GM21390 (cell line): ENCODE measurements around the gene ATP6V1G3.
A peak's percentile ranks its signal among the peaks of the same experiment; 100 is the strongest.
"Not testable (repeated sequence)": the region's sequence is repeated elsewhere in the genome, so short reads cannot be mapped to it uniquely, and the experiment has no call there.

Source experiments
- ATAC-seq: cut with Tn5 transposase; IDR thresholded peaks from one replicate; pipeline ENCODE4 v1.9.1; 2021; ENCODE audit not compliant: unreplicated experiment

ATP6V1G3 gene

DNA sequence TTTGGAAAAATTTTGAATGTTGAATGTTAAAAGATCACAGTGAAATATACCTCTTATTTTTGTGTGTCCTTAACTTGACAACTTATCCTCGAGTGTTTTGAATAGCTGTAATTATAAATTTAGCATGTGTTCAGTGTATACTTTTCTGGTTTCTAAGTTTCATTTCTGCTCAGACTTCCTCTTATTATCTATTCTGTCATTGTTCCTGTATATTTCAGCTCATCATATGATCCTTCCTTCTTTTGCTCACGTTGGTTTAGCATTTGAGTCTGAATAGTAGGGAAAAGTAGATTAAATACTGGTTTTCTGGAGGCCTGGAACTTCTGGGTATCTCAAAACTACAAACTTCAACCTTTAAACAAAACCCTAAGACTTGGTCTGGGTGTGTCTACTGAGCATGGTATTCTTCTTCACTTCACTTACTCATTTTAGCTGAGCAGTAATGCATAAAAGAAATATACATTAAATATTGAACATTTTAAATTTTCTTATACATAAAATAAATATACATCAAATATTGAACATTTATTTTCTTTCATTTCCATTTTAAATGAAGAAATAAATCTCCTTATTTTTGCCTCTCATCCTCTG, 3.3 kb upstream of the ATP6V1G3 start:
- peak; percentile 86 for ATAC-seq

DNA sequence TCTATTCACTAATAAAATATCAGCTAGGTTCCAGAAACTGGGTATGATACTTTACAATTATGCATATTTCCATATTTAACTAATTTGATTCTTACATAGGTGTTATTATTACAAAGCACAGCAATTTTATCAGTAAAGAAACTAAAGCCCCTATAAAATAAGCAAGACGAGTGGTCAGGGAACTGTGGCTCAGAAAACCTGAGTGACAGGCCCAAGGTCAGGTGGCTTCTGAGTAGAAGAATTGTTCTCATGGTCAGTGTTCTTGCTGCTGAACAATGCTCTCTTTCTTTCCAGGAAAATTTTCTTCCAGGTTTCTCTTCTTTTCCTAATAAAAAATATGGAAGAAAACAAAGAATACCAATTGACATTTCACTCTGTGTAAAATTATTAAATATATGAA, 2.2 kb upstream of the ATP6V1G3 start:
- no peak for ATAC-seq

DNA sequence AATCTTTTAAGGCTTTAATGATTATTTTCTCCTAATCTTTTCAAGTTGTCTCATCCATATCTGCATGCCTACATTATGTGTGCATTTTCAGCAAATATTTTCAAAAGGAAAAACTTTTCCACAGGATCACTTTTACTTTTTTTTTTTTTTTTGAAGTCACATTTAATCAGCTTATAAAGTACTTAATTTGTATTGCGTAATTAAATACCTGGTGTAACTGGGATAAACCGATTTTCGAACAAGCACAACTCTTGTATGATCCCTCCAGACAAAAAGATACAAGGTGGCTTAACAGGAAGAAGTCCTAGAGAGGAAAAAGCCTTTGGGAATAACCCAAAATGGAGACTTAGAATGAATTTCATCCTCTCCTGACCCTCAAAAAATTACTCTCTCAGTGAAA, 1.3 kb upstream of the ATP6V1G3 start:
- no peak for ATAC-seq

DNA sequence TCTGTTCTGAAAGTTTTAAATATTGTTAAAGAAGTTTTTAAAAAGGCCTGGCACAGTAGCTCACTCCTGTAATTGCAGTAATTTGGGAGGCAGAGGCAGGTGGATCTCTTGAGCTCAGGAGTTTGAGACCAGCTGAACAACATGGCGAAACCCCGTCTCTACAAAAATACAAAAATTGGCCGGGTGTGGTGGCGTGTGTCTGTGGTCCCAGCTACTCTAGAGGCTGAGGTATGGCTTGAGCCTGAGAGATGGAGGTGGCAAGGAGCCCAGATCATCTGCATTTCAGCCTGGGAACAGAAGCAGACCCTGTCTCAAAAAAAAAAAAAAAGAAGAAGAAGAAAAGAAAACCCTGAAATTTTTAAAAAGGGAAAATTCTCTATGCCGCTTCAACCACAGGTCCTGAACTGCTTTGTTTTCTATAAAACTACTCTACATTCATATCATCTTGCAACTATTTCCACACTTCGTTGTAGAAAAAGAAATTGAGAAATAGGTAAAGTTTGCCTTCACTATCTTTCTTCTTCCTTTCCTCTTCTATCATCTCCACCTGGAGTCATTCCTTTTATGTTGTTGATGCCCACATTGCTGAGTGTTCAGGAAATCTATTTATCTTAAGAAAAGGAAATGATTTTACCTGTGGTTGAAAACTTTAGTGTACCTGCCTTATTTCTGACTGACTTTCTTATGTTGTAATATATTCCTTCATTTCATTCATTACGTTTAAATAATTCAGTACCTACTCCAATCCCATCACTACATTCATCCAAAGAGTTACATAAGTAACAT, 1.7 kb downstream of the ATP6V1G3 start:
- ATAC-seq: no peak

- no peak for ATAC-seq
These were observed 4.8 kb downstream of the ATP6V1G3 start for GRCh38 chr1:198535631-198536030.

GRCh38 chr1:198534548-198535418, 5.7 kb downstream of the ATP6V1G3 start:
- no peak for ATAC-seq

DNA sequence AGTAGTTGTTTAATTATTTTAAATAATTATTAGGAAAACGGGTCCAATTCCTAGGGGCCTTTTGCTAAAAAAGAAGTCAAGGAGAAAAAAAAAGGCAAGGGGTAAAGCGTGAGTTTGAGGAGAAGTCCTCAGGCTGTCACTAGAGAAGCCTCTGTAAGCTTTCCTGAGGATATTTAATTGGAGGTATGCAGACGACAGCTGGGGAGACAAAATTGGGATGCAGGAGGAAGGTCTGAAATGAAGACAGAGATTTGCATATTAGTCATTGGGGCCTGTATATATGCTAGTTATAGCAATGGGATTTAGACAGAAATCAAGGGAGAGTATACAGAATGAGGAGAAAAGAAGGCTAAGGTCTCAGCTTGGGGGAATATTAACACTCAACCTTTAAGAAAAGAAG, 8.6 kb downstream of the ATP6V1G3 start:
- ATAC-seq: no peak

- no peak for ATAC-seq
These were observed 9.5 kb downstream of the ATP6V1G3 start for GRCh38 chr1:198530953-198531352.

- ATAC-seq: no peak
These were observed 11.1 kb downstream of the ATP6V1G3 start for GRCh38 chr1:198529414-198529813.

DNA sequence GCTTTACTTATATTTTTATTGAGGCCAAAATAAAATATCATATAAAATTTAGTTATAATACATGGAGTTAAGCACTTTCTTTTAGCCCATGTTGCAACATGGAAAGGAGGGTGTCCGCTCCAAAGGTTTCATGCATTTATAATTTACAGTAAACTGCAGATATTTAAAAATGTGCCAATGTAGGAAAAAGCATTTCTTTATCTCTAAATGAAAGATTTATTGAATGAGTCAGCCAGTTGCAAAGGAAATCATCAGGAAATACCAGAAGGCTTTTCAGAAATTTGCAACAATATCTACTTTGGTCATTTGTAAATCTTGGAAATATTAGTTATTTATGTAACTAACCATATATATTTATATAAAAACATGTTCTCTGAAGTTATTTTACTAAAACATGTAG, 12.1 kb downstream of the ATP6V1G3 start:
- no peak for ATAC-seq

GRCh38 chr1:198524556-198524955, 15.9 kb downstream of the ATP6V1G3 start:
- ATAC-seq: no peak

GRCh38 chr1:198524127-198524526, 16.4 kb downstream of the ATP6V1G3 start:
- not testable (repeated sequence) for ATAC-seq

- no peak for ATAC-seq
These were observed 17.1 kb downstream of the ATP6V1G3 start for GRCh38 chr1:198523182-198523950.

GRCh38 chr1:198520524-198521254, 19.8 kb downstream of the ATP6V1G3 start:
- peak; percentile 92 for ATAC-seq

GRCh38 chr1:198519639-198520501, 20.6 kb downstream of the ATP6V1G3 start:
- peak; percentile 1 for ATAC-seq

- no peak for ATAC-seq
These were observed 22.8 kb downstream of the ATP6V1G3 start for GRCh38 chr1:198517623-198518199.

DNA sequence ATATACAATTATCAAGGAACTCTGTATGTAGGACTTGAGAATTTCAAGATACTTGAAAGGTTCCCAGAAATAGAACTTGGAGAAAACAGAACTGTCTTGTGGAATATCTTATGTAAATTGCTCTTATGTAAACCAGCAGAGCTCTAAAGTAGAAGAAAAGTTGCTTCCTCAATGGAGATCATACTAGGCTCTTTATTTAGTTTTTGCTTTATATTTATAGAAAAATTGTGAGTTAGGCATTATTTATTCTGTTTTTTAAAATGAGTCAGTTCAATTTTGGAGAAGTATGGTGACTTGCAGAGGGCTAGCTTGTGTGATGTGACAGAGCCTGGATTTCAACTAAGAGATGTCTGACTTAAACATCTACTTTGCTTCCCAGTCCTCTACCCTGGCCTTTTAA, 40.4 kb downstream of the ATP6V1G3 start:
- no peak for ATAC-seq

GRCh38 chr1:198499588-198499987, 40.9 kb downstream of the ATP6V1G3 start:
- ATAC-seq: no peak

DNA sequence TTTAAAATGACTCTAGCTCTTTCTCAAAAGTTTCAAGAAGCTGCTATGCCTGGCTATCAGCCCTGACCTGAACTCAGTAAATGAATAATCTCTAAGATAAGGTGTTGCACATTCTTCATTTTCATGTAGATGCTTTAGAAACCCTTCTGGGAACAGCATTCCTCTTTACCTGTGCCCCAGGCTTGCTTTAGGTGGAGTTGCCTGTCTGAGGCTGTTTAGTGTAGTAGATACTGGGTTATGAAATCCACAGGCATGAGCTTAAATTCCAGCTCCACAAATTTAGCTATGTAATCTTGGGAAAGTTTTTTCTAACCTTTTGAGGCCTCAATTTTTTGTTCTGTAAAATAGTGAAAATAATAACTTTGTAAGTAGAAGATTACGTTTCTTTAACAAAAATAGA, 41.6 kb downstream of the ATP6V1G3 start:
- ATAC-seq: no peak
